Endothelial cell (in vitro differentiated cells): ENCODE measurements around the gene ENPP3. TPM values are rescaled to one million over a fixed set of nuclear protein-coding genes. Genes with fewer than 3 reads are reported as not detected.

Experiments
- DNase-seq: peaks from one replicate; pipeline ENCODE4 v3.0.0; 2021; ENCODE audit warnings: low spot score
- H3K27ac Mint-ChIP-seq: one replicate; pipeline ENCODE4 v1.8.0; 2021; ENCODE audit warnings: mixed read lengths, inconsistent platforms; ENCODE audit not compliant: unreplicated experiment
- H3K27me3 Mint-ChIP-seq: one replicate; pipeline ENCODE4 v1.8.0; 2021; ENCODE audit warnings: mild to moderate bottlenecking, moderate library complexity, mixed read lengths, inconsistent platforms; ENCODE audit not compliant: unreplicated experiment
- H3K36me3 Mint-ChIP-seq: one replicate; pipeline ENCODE4 v1.8.0; 2021; ENCODE audit warnings: mild to moderate bottlenecking, low read depth, mixed read lengths, inconsistent platforms; ENCODE audit not compliant: unreplicated experiment
- H3K4me1 Mint-ChIP-seq: one replicate; pipeline ENCODE4 v1.8.0; 2021; ENCODE audit warnings: mild to moderate bottlenecking, mixed read lengths, inconsistent platforms; ENCODE audit not compliant: unreplicated experiment
- H3K4me3 Mint-ChIP-seq: one replicate; pipeline ENCODE4 v1.8.0; 2021; ENCODE audit warnings: mild to moderate bottlenecking, mixed read lengths, inconsistent platforms; ENCODE audit not compliant: unreplicated experiment
- H3K9me3 Mint-ChIP-seq: one replicate; pipeline ENCODE4 v1.8.0; 2021; ENCODE audit warnings: mixed read lengths, inconsistent platforms; ENCODE audit not compliant: unreplicated experiment
- total RNA-seq: library from RNA; stranded (reverse); fragmentation: NEBNext Ultra II Directional; extraction: Animal tissue kit (Norgen Biotek cat#: 25700); gene quantifications from one replicate; pipeline ENCODE4 v1.2.1, GENCODE V29; 2021; ENCODE audit not compliant: unreplicated experiment
- TF ChIP-seq, protein P1 (sequence below): fragments of 200-600 bp; sonication (generic); IDR thresholded peaks from one replicate; pipeline ENCODE4 v1.5.0; 2021; ENCODE audit warnings: antibody characterized with exemption; ENCODE audit not compliant: unreplicated experiment

ENPP3 gene
- total RNA-seq, 1 donor from 2014 or later = 0.64 TPM

DNA sequence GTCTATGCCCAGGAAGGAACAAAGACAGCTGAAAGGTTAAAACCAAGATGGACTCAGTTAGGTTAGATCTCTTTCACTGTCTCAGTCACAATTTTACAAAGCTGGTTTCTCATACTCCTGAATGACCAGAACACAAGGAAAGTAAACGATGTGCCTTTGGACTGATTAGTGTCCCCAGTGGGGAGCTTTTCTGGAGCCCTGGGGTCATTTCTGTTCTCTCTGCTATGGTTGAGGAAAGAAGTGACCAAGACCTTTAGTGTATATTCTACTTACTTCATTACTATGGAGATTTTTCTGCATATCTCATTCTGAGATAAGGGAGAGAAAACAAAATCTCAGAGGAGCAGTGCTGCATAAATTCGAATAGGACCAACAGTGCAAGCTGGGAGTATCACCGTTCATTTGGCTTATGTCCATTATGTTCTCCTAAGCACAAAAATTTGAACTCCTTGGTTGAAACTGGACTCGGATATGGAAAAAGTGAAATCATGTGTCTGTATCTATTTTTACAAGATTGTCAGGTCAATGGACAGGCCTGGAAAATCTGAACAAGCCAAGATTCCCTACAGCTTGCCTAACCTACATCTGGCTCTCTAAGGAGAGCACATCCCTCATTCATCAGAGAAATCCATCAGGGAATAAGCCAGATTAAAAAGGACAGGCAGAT is 136.3 kb downstream of the ENPP3 start:
- no peak for DNase-seq
- Mint-ChIP-seq H3K27ac (no peak overlapping the region), H3K27me3 (peaks cover 2% of the 10 kb centered on the region)

DNA sequence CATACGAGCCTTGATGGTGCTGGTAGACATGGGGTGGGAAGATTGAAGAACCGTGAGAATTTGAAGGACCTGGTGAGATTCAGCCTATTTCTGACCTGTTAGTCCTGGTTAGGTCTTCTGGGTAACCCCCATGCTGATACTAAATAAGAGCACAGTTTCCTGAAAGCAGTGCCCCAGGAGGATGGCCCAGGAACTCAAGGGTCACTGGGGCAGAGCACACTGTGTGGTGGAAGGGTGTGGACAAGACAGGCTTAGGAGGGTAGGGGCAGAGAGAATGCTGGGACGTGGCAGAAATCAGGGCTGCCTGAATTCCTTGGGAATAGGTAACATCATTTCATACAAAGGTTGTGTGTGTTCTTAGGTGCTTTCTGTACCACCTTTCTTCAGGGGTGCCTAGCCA is 138.8 kb downstream of the ENPP3 start:
- peaks cover 5% of the 10 kb centered on the region for H3K36me3 Mint-ChIP-seq
- TF ChIP-seq, protein P1, sequence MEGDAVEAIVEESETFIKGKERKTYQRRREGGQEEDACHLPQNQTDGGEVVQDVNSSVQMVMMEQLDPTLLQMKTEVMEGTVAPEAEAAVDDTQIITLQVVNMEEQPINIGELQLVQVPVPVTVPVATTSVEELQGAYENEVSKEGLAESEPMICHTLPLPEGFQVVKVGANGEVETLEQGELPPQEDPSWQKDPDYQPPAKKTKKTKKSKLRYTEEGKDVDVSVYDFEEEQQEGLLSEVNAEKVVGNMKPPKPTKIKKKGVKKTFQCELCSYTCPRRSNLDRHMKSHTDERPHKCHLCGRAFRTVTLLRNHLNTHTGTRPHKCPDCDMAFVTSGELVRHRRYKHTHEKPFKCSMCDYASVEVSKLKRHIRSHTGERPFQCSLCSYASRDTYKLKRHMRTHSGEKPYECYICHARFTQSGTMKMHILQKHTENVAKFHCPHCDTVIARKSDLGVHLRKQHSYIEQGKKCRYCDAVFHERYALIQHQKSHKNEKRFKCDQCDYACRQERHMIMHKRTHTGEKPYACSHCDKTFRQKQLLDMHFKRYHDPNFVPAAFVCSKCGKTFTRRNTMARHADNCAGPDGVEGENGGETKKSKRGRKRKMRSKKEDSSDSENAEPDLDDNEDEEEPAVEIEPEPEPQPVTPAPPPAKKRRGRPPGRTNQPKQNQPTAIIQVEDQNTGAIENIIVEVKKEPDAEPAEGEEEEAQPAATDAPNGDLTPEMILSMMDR = no peak
- H3K27me3 Mint-ChIP-seq = no peaks in the 10 kb centered on the region
- H3K27ac Mint-ChIP-seq = no peak overlapping the region
- no peak for DNase-seq
- H3K4me1 Mint-ChIP-seq = no peaks in the 10 kb centered on the region
- no peaks in the 10 kb centered on the region for H3K9me3 Mint-ChIP-seq
- no peak overlapping the region for H3K4me3 Mint-ChIP-seq

More for the DNA sequence above, 136.3 kb downstream of the ENPP3 start:
- peaks cover 5% of the 10 kb centered on the region for H3K36me3 Mint-ChIP-seq
- no peaks in the 10 kb centered on the region for H3K9me3 Mint-ChIP-seq
- H3K4me1 Mint-ChIP-seq = no peaks in the 10 kb centered on the region
- TF ChIP-seq, protein P1 = no peak
- H3K4me3 Mint-ChIP-seq = no peak overlapping the region

DNA sequence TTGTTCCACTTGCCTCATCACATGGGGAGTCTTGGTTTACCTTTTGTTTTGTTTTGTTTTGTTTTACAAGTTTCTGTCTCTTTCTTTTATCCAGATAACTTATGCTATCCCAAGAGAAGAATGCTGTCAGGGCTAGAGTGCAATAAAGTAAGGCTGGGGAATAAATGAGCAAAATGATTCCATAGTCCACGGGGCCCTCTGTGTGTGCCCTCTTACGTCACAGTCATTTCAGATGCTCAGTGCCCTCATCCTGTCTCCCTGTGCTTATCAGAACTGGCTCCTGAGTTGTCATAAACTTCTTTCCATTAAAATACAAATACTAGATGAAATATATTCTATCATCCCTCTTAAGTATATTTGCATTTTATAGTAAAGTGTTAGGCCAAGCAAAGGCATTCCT is 139.9 kb downstream of the ENPP3 start:
- Mint-ChIP-seq H3K4me1 (no peaks in the 10 kb centered on the region), H3K27ac (no peak overlapping the region), H3K4me3 (no peak overlapping the region), H3K36me3 (peaks cover 5% of the 10 kb centered on the region), H3K27me3 (no peaks in the 10 kb centered on the region), H3K9me3 (no peaks in the 10 kb centered on the region)
- TF ChIP-seq, protein P1 = no peak
- no peak for DNase-seq

DNA sequence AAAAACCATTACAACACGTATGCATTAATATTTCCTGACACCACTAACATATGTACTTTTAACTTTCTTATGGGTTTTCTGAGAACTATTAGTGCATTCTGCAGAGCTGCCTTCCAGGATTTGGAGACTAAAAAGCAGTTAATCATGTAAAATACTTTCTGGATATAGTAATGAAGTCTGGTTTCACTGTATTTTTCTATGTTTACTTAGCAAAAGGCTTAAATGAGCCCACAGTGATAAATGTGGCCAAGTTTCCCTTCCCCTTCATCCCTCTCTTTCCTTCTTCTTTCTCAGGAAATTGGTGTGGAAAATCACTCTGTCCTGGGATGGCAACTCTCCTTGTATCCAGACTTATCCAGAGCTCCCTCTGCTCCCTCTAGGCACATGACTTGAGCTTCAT is 141.1 kb downstream of the ENPP3 start:
- H3K27me3 Mint-ChIP-seq = no peaks in the 10 kb centered on the region
- TF ChIP-seq, protein P1 = no peak
- H3K9me3 Mint-ChIP-seq = no peaks in the 10 kb centered on the region
- no peaks in the 10 kb centered on the region for H3K36me3 Mint-ChIP-seq
- H3K27ac Mint-ChIP-seq = no peak overlapping the region
- DNase-seq = no peak
- no peak overlapping the region for H3K4me3 Mint-ChIP-seq
- H3K4me1 Mint-ChIP-seq = no peaks in the 10 kb centered on the region

DNA sequence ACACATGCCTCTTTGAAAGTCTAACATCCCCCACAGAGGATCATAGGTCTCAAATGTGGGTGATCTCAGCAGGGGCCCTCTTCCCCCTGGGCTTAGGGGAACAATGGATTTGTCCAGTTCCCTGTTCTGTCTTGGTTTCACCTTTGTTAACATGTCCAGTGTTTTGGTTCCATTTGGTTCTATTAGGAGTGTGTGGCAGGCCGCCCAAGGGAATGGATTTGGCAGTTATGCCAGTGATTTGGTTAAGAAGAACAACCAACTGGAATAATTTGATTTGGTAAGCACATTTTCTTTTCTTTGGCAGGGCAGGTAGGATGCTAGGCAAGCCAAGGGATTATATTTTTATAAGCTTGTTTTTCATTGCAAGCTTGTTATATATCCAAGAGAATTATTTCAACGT is 142.2 kb downstream of the ENPP3 start:
- Mint-ChIP-seq H3K36me3 (no peaks in the 10 kb centered on the region), H3K27me3 (no peaks in the 10 kb centered on the region), H3K9me3 (no peaks in the 10 kb centered on the region), H3K27ac (no peak overlapping the region), H3K4me1 (no peaks in the 10 kb centered on the region), H3K4me3 (no peak overlapping the region)
- TF ChIP-seq, protein P1 = no peak
- DNase-seq = no peak
